KG1 (cell line): Measurements from ENCODE around the gene ETV3.

Experiments used
- DNase-seq: peaks from one replicate; lab custom pipeline; 2025; lab: John Stamatoyannopoulos, UW

ETV3 gene

DNA sequence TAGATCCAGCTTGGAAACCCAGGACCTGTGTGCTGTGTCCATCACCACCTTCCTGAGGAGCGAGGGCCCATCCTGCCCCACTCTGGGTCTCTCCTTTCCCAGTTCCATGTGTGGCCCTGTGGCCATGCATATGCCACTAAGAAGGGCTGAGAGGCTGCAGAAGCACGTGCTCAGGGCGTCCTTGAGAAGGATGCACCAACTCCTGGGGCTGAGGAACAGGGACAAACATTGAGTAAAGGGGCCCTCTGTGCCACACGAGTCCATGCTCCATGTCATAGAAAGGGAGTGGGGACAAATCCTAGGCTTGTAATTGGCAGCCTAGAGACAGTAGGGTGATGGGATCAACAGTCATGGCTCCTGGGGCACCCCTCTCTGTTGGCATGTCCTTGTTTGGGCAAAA is 47.0 kb downstream of the ETV3 start:
- DNase-seq, result no peak

DNA sequence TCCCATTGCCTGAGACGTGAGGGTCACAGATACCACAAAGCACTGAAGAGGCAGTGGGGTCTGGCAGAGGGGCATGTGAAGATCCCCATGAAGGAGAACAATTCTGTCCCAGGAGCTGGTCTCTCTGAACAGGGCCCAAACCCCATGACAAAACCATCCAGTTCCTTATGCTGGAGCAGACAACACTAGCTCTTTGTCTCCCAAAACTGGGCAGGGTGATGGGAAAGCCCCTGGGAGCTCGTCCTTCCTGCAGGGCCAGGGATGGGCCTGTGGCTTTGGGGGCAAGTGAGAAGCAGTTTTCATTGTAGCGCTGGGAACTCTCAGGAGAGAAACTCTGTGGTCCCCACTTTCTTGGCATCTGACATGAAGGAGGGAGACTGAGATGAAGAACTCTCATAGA is 47.4 kb downstream of the ETV3 start:
- no peak for DNase-seq

DNA sequence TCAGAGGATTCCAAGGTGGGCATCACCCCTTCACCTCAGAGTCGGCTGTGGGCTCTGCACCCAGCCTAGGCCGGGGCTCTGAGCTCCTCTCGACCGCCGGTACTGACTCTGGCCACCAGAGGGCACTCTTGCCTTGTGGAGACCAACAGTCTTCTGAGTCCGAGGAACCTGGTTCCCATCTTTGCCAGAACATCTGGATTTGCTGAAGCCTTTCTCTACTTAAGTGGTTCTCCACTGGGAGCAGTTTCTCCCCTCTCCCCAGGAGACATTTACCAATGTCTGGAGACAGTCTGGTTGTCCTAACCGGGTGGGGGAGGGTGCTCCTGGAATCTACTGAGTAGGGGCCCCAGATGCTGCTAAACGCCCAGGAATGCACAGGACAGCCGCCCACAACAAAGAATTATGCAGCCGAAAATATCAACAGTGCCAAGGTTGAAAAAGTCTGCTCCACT is 48.0 kb downstream of the ETV3 start:
- peak; percentile 44 for DNase-seq

DNA sequence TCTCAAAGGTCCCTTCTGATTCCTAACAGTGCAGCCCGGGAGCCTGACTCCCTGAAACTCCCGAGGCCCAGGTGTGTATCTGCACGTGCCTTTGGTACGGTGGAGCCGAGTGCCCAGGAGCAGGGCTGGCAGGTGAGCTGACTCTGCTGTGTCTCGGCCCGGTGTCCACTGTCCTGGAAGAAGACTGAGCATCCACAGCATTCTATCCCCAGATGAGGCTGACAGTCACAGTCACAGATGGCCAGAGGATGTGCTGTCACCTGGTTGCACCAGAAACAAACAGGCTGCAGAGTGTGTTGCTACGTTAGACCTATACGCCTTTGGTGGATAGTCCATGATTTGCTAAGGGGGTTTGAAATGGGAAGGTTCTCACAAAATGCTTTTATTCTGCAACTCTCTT is 48.4 kb downstream of the ETV3 start:
- DNase-seq, result no peak

DNA sequence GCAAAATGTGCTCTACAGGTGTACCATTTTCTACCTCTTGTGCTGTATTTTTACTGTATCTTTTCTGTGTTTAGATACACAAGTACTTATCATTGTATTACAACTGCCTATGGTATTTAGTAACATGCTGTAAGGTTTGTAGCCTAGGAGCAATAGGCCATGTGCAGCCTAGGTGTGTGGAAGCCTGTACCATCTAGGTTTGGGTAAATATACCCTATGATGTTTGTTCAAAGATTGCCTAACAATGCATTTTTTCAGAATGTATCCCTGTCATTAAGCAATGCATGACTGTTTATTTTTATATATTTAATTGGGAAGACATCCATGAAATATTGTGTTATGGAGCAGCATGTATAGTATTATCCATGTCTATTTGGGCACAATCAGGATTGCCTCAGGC is 49.6 kb downstream of the ETV3 start:
- no peak for DNase-seq

DNA sequence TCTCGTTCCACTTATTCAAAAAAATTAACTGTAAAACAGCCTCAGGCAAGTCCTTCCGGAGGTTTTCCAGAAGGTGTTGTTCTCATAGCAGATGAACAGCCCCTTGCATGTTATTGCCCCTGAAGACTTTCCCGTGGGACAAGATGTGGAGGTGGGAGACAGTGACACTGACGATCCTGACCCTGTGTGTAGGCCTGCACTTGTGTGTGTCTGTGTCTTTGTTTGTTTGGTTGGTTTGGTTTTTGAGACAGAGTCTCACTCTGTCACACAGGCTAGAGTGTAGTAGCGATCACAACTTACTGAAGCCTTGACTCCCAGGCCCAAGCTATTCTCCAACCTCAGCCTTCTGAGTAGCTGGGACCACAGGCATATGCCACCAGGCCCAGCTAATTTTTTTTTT is 51.2 kb downstream of the ETV3 start:
- no peak for DNase-seq

DNA sequence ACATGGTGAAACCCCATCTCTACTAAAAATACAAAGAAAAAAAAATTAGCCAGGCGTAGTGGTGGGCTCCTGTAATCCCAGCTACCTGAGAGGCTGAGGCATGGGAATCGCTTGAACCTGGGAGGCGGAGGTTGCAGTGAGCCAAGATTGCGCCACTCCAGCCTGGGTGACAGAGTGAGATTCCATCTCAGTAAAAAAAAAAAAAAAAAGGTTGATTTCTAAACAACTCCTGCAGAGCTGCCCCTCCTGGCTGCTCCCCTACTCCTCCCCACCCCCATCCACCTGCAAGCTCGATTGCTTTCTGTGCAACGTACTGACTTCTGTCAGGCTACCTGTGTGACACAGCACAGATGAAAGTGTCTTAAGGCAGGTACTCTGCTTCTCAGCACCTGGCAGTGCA is 51.9 kb downstream of the ETV3 start:
- DNase-seq, result no peak

DNA sequence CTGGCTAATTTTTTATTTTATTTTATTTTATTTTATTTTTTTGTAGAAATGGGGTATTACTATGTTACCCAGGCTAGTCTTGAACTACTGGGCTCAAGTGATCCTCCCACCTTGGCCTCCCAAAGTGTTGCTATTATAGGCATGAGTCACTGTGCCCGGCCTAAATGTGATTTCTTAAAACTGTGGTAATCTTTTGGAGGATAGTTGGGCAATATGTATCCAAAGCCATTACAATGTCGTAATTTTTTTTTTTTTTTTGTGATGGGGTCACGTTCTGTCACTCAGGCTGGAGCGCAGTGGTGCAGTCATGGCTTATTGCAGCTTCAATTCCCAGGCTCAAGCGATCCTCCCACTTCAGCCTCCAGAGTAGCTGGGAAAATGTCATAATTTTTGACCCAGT is 52.8 kb downstream of the ETV3 start:
- DNase-seq, result no peak

DNA sequence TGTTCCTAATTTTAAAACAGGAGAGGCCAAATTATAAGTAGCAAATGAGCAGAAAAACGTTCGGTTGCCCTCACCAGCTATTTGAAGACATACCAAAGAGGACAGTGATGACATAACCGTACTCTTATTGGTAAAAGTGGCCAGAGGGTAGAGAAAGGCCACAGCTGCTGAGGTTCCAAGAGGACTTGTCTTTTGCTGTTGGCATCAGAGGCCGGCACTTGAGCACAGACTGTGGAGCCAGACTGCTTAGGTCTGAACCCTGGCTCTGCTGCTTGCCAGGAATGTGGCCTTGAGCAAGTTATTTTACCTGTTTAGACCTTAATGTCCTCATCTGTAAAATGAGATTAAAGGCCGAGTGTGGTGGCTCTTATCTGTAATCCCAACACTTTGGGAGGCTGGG is 53.5 kb downstream of the ETV3 start:
- DNase-seq, result no peak

DNA sequence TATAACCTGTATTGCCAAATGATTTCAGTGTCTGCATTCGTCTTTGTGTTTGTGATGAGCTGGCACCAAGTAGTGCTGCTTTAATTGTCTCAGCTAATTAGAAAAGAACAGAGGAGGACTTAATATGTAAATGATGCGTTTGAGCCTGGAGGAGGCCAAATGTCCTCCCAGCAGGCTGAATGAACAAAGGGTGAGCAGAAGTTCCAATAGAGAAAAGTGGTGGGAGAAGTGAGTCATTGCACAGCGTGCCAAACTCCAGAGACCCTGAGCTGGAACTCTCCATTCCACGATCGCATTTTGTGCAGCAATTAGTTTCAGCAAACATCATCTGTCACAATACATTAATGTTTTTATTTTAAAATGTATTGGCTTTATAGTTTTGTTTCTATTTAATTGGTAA is 56.5 kb downstream of the ETV3 start:
- DNase-seq, result no peak

DNA sequence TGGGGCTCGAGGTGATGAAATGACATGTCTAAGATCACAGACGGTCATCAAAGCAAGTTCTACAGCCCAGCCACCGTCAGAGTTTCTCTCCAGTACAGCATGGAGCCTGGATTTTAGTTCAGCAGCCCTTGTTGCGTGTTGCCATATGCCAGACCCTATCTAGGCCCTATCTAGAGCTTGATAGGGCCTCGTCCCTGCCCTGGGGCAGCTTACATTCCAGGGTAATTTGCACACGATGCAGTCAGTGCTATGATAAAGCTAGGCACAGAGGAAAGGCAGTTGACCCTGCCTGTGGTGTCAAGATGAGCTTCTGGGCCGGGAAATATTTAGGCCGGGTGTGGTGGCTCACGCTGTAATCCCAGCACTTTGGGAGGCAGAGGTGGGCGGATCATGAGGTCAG is 57.5 kb downstream of the ETV3 start:
- DNase-seq, result no peak

DNA sequence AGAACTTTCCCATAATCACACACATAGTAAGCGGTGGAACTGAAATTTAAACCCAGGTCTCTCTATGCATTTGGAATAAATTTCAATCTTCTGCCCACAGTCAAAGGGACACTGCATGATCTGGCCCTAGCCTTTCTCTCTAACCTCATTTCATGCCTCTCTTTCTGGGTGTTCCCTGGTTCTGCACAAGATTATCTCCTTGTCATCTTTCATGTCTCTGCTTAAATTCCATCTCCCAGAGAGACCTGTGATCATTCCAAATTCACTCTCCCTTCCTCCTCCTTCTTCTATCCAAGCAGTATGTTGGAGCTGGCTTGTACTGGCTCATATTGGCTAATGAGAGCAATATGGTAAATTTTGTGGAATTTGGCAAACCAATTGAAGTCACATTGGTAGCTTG is 60.8 kb downstream of the ETV3 start:
- DNase-seq, result no peak

DNA sequence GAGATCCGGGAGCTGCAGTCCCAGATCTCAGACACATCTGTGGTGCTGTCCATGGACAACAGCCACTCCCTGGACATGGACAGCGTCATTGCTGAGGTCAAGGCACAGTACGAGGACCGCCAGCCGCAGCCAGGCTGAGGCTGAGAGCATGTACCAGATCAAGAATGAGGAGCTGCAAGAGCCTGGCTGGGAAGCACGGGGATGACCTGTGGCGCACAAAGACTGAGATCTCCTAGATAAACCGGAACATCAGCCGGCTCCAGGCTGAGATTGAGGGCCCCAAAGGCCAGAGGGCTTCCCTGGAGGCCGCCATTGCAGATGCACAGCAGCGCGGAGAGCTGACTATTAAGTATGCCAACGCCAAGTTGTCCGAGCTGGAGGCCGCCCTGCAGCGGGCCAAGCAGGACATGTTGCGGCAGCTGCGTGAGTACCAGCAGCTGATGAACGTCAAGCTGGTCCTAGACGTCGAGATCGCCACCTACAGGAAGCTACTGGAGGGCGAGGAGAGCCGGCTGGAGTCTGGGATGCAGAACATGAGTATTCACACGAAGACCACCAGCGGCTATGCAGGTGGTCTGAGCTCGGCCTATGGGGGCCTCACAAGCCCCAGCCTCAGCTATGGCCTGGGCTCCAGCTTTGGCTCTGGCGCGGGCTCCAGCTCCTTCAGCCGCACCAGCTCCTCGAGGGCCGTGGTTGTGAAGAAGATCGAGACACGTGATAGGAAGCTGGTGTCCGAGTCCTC is 64.1 kb downstream of the ETV3 start:
- no peak for DNase-seq
